Neural progenitor cell (in vitro differentiated cells): Measurements from ENCODE around the gene HES2. TPM values are rescaled to one million over a fixed set of nuclear protein-coding genes. Genes with fewer than 3 reads are reported as not detected.
"Not testable (repeated sequence)": the region's sequence is repeated elsewhere in the genome, so short reads cannot be mapped to it uniquely, and the experiment has no call there.

Experiments
- DNase-seq: peaks from one replicate; pipeline ENCODE4 v3.0.0-alpha.2; 2016; ENCODE audit warnings: low spot score
- H2AFZ ChIP-seq: fragments of 200-600 bp; sonication (generic); replicated peaks from 2 replicates; pipeline ENCODE4 v1.6.1; 2016; ENCODE audit warnings: antibody characterized with exemption
- H3F3A ChIP-seq: fragments of 200-600 bp; sonication (generic); 2 replicates; pipeline ENCODE4 v1.6.1; 2016; ENCODE audit warnings: antibody characterized with exemption, low read depth
- H3K27ac ChIP-seq: fragments of 200-600 bp; sonication (generic); 2 replicates; pipeline ENCODE4 v1.5.1; 2016; ENCODE audit warnings: mild to moderate bottlenecking
- H3K27me3 ChIP-seq: fragments of 200-600 bp; sonication (generic); 2 replicates; pipeline ENCODE4 v1.6.1; 2016; ENCODE audit warnings: mild to moderate bottlenecking, moderate library complexity
- H3K36me3 ChIP-seq: fragments of 200-600 bp; sonication (generic); 2 replicates; pipeline ENCODE4 v1.5.1; 2016
- H3K4me1 ChIP-seq: fragments of 200-600 bp; sonication (generic); 2 replicates; pipeline ENCODE4 v1.6.1; 2016; ENCODE audit warnings: mixed run types
- H3K4me2 ChIP-seq: fragments of 200-600 bp; sonication (generic); 2 replicates; pipeline ENCODE4 v1.6.1; 2016
- H3K4me3 ChIP-seq: fragments of 200-600 bp; sonication (generic); 2 replicates; pipeline ENCODE4 v1.5.1; 2016
- H3K79me2 ChIP-seq: fragments of 200-600 bp; sonication (generic); 2 replicates; pipeline ENCODE4 v1.6.1; 2016; ENCODE audit warnings: low read depth
- H3K9ac ChIP-seq: fragments of 200-600 bp; sonication (generic); 2 replicates; pipeline ENCODE4 v1.6.1; 2016
- H3K9me3 ChIP-seq: fragments of 200-600 bp; sonication (generic); 2 replicates; pipeline ENCODE4 v1.5.1; 2016; ENCODE audit warnings: low read depth
- H4K20me1 ChIP-seq: fragments of 200-600 bp; sonication (generic); 2 replicates; pipeline ENCODE4 v1.6.1; 2016; ENCODE audit warnings: low read depth
- H3K27ac Mint-ChIP-seq: 3 replicates; pipeline ENCODE4 v1.8.0; 2021; ENCODE audit warnings: mixed read lengths
- H3K27me3 Mint-ChIP-seq: 2 replicates; pipeline ENCODE4 v1.8.0; 2022; ENCODE audit warnings: low read depth, mild to moderate bottlenecking, inconsistent platforms, moderate library complexity, mixed read lengths; ENCODE audit not compliant: insufficient read depth
- H3K36me3 Mint-ChIP-seq: 3 replicates; pipeline ENCODE4 v1.8.0; 2021; ENCODE audit warnings: mixed read lengths
- H3K4me1 Mint-ChIP-seq: 3 replicates; pipeline ENCODE4 v1.8.0; 2021; ENCODE audit warnings: mixed read lengths
- H3K4me3 Mint-ChIP-seq: 3 replicates; pipeline ENCODE4 v1.8.0; 2021; ENCODE audit warnings: mild to moderate bottlenecking, moderate library complexity, mixed read lengths
- H3K9me3 Mint-ChIP-seq: 3 replicates; pipeline ENCODE4 v1.8.0; 2020; ENCODE audit warnings: mixed read lengths
- EZH2 ChIP-seq: fragments of 200-600 bp; sonication (generic); IDR thresholded peaks from 2 replicates; pipeline ENCODE4 v1.6.1; 2017; ENCODE audit warnings: antibody characterized with exemption, mild to moderate bottlenecking, moderate library complexity
- EZH2phosphoT487 ChIP-seq: fragments of 200-600 bp; sonication (generic); IDR thresholded peaks from 2 replicates; pipeline ENCODE4 v1.6.1; 2017; ENCODE audit warnings: antibody characterized with exemption
- total RNA-seq: library from RNA; depleted of rRNA; stranded (reverse); fragments of >200 nt; gene quantifications from 2 replicates; pipeline ENCODE4 v1.2.3, GENCODE V29; 2015; ENCODE audit warnings: low replicate concordance
- TF ChIP-seq, protein P1 (sequence below): fragments of 200-600 bp; sonication (generic); IDR thresholded peaks from 2 replicates; pipeline ENCODE4 v1.5.1; 2017; ENCODE audit warnings: antibody characterized with exemption, mild to moderate bottlenecking

Gene HES2
- total RNA-seq, 1 donor from 2014 or later: 0.04 TPM

DNA sequence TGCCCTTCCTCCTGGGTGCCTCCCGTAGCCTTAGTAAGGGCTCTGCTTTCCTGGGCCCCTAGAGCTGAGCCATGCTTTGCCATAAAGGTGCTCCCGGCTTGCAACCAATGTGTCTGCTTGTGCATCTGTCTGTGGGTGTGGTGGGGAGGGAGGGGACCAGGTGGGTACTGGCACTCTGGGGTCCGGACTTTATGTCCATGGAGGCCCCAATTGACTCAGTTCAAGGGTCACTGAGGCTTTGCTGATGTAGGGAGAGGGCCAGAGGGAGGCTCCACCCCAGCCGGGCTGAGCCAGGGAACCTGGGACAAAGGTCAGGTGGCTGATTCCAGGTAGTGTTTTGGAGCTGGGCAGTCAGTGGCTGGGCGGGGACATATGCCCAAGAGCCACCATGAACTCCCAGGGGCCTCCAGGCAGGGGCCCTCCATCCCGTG is 31.2 kb upstream of the HES2 start:
- Histone ChIP-seq H3K4me2 (no peak overlapping the region), H3K79me2 (no peaks in the 10 kb centered on the region), H4K20me1 (no peaks in the 10 kb centered on the region), H3K9me3 (no peaks in the 10 kb centered on the region), H3K4me1 (peaks cover 24% of the 10 kb centered on the region), H3K36me3 (no peaks in the 10 kb centered on the region), H3K27ac (no peak overlapping the region), H3K9ac (no peak overlapping the region), H3F3A (peaks cover 26% of the 10 kb centered on the region), H3K4me3 (no peak overlapping the region), H3K27me3 (peaks cover 44% of the 10 kb centered on the region), H2AFZ (no peak overlapping the region)
- no peaks in the 10 kb centered on the region for H3K36me3 Mint-ChIP-seq
- H3K9me3 Mint-ChIP-seq: no peaks in the 10 kb centered on the region
- DNase-seq: no peak
- TF ChIP-seq, protein P1, sequence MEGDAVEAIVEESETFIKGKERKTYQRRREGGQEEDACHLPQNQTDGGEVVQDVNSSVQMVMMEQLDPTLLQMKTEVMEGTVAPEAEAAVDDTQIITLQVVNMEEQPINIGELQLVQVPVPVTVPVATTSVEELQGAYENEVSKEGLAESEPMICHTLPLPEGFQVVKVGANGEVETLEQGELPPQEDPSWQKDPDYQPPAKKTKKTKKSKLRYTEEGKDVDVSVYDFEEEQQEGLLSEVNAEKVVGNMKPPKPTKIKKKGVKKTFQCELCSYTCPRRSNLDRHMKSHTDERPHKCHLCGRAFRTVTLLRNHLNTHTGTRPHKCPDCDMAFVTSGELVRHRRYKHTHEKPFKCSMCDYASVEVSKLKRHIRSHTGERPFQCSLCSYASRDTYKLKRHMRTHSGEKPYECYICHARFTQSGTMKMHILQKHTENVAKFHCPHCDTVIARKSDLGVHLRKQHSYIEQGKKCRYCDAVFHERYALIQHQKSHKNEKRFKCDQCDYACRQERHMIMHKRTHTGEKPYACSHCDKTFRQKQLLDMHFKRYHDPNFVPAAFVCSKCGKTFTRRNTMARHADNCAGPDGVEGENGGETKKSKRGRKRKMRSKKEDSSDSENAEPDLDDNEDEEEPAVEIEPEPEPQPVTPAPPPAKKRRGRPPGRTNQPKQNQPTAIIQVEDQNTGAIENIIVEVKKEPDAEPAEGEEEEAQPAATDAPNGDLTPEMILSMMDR: no peak
- TF ChIP-seq EZH2: no peak
- no peak for TF ChIP-seq EZH2phosphoT487
- no peak overlapping the region for H3K27ac Mint-ChIP-seq
- peaks cover 28% of the 10 kb centered on the region for H3K4me1 Mint-ChIP-seq
- H3K27me3 Mint-ChIP-seq: peaks cover 14% of the 10 kb centered on the region
- H3K4me3 Mint-ChIP-seq: no peak overlapping the region

DNA sequence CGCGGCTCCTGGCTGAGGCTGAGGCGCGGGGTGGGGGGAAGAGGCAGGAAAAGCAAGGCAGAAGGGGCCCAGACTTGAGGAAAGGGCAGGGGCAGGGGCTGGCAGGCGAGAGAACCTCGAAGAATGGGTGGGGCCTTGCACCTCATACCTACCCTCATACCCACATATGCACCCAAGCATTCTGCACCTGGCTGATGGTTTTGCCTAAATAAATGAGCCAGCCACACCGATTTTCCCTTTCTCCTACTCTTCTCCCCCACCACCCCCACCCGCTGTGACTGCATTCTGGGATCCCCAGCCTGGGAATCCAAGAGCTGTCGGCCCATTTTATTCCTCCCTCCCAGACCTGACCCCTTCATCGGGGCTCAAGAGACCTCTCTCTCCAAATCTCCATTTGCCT is 30.8 kb upstream of the HES2 start:
- H3K9ac ChIP-seq, H4K20me1 ChIP-seq, H3K27ac ChIP-seq, H3K36me3 ChIP-seq, H3K9me3 ChIP-seq, H3K4me2 ChIP-seq, H3K4me3 Mint-ChIP-seq, H3K27ac Mint-ChIP-seq, H3K79me2 ChIP-seq, H2AFZ ChIP-seq, H3K36me3 Mint-ChIP-seq, DNase-seq, H3K4me3 ChIP-seq, H3K9me3 Mint-ChIP-seq: not testable (repeated sequence)
- Mint-ChIP-seq H3K4me1 (peaks cover 31% of the 10 kb centered on the region), H3K27me3 (peaks cover 14% of the 10 kb centered on the region)
- Histone ChIP-seq H3F3A (peaks cover 26% of the 10 kb centered on the region), H3K4me1 (peaks cover 24% of the 10 kb centered on the region), H3K27me3 (peaks cover 44% of the 10 kb centered on the region)

DNA sequence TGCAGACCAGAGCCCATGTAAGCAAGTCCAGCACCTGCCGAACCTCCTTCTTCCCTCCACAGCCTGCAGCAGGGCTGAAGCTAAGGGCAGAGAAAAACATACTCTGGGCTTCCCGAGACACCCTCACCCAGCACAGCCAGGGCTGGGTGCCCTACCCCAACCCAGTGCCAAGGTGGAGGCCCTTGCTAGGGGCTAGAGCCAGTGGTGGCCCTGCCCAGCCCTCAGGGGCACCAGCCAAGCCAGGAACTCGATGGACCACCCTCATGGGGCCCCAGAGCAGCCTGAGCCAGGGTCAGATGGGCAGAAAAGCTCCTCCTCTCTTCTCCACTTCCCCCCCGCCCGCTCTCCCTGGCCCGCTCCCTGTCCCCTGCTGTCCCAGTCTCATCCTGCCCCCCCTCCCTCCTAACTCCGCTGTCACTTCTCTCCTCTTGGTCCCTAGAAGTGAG is 30.3 kb upstream of the HES2 start:
- peak overlapping the region; percentile 63 for H3K4me3 Mint-ChIP-seq
- no peaks in the 10 kb centered on the region for H3K9me3 ChIP-seq

More for the DNA sequence above, 30.3 kb upstream of the HES2 start:
- peaks cover 26% of the 10 kb centered on the region for H3F3A ChIP-seq
- Mint-ChIP-seq H3K27me3 (peaks cover 16% of the 10 kb centered on the region), H3K36me3 (no peaks in the 10 kb centered on the region), H3K9me3 (no peaks in the 10 kb centered on the region), H3K27ac (no peak overlapping the region), H3K4me1 (peaks cover 32% of the 10 kb centered on the region)
- no peak overlapping the region for H2AFZ ChIP-seq
- DNase-seq: no peak
- H3K9ac ChIP-seq: no peak overlapping the region
- H3K4me1 ChIP-seq: peaks cover 24% of the 10 kb centered on the region
- no peaks in the 10 kb centered on the region for H4K20me1 ChIP-seq
- no peaks in the 10 kb centered on the region for H3K79me2 ChIP-seq
- H3K27ac ChIP-seq: no peak overlapping the region
- no peak overlapping the region for H3K4me2 ChIP-seq
- H3K4me3 ChIP-seq: no peak overlapping the region
- no peaks in the 10 kb centered on the region for H3K36me3 ChIP-seq
- TF ChIP-seq EZH2phosphoT487 (no peak), EZH2 (no peak)
- TF ChIP-seq, protein P1: no peak
- peaks cover 44% of the 10 kb centered on the region for H3K27me3 ChIP-seq
